K562 (cell line): Measurements from ENCODE around the gene ALG12. TPM values are rescaled to one million over a fixed set of nuclear protein-coding genes. Genes with fewer than 3 reads are reported as not detected.

Source experiments
- ATAC-seq: fragments of 200-7000 bp; cut with Tn5 transposase; 3 replicates; pipeline ENCODE4 v1.9.1; 2020; ENCODE audit warnings: moderate library complexity
- BruUV-seq: library from RNA; stranded (reverse); fragments of 400-500 nt; replicated peaks from 2 replicates; lab custom pipeline; 2021; lab: Mats Ljungman, UMichigan
- CTCF ChIA-PET: fragments of 300-600 bp; formaldehyde crosslinking; extraction: SDS; loops from one replicate; lab custom pipeline; 2021; ENCODE audit warnings: low intra/inter-chr PET ratio; lab: Yijun Ruan, JAX
- POLR2A ChIA-PET: fragments of 300-600, 350-650 bp; sonication (Branson Sonifier 250); formaldehyde crosslinking; extraction: SDS; loops from one replicate; lab custom pipeline; 2021; ENCODE audit warnings: antibody characterized with exemption, inconsistent platforms; lab: Yijun Ruan, JAX
- DNase-seq, 4 experiments: peaks; one replicate each; pipeline versions ENCODE4 v3.0.0 to v3.0.0-alpha.2; 2011 to 2018; ENCODE audit warnings: low spot score in 3 of 4, mixed read lengths in 3 of 4; ENCODE audit errors: extremely low read depth in 1 of 4
- FAIRE-seq: peaks from 2 replicates; lab custom pipeline; 2011; peaks lifted over from hg19 to GRCh38; lab: Jason Lieb, UNC
- H2AFZ ChIP-seq: 2 replicates; pipeline ENCODE4 v1.6.0; 2011; ENCODE audit warnings: low read depth, low read length, control low read depth, inconsistent platforms
- H3K27ac ChIP-seq: fragments of 200-600 bp; 3 replicates; pipeline ENCODE4 v1.8.0; 2011; ENCODE audit warnings: low read depth, mild to moderate bottlenecking, control low read depth, inconsistent platforms, low read length, moderate library complexity, mixed read lengths; ENCODE audit errors: extremely low read depth
- H3K27me3 ChIP-seq, 2 experiments: fragments of 300-600 bp in 1 of 2; 2 replicates in 1 of 2; 3 replicates in 1 of 2; pipeline versions ENCODE4 v1.6.0 to v1.8.0; 2011; ENCODE audit warnings: inconsistent platforms in 2 of 2, low read length in 2 of 2, mild to moderate bottlenecking in 1 of 2, mixed read lengths in 1 of 2, moderate library complexity in 1 of 2; ENCODE audit not compliant: control insufficient read depth in 2 of 2, insufficient read depth in 2 of 2
- H3K36me3 ChIP-seq: fragments of 300-600 bp; 3 replicates; pipeline ENCODE4 v1.8.0; 2011; ENCODE audit warnings: mild to moderate bottlenecking, low read length, inconsistent platforms; ENCODE audit not compliant: control insufficient read depth, insufficient read depth
- H3K4me1 ChIP-seq, 2 experiments: fragments of 200-600 bp in 1 of 2; replicated peaks in 1 of 2; 2 replicates in 1 of 2; 3 replicates in 1 of 2; pipeline versions ENCODE4 v1.5.1 to v1.8.0; 2011; ENCODE audit warnings: inconsistent platforms in 2 of 2, low read length in 2 of 2, mild to moderate bottlenecking in 1 of 2, mixed read lengths in 1 of 2, moderate library complexity in 1 of 2; ENCODE audit not compliant: control insufficient read depth in 2 of 2, insufficient read depth in 2 of 2
- H3K4me2 ChIP-seq: 2 replicates; pipeline ENCODE4 v1.6.1; 2011; ENCODE audit warnings: low read length, control low read depth, inconsistent platforms, mixed read lengths; ENCODE audit not compliant: insufficient read depth
- H3K4me3 ChIP-seq: fragments of 200-600 bp; sonication (generic), shearing (Covaris generic); 2 replicates; pipeline ENCODE4 v1.5.1; 2016; ENCODE audit warnings: control low read depth, inconsistent platforms
- H3K79me2 ChIP-seq: fragments of 200-600 bp; 3 replicates; pipeline ENCODE4 v1.8.0; 2011; ENCODE audit warnings: low read length, inconsistent platforms; ENCODE audit not compliant: control insufficient read depth, insufficient read depth
- H3K9ac ChIP-seq, 2 experiments: 2 replicates each; pipeline versions ENCODE4 v1.6.0 to v1.6.1; 2011; ENCODE audit warnings: low read depth in 2 of 2, low read length in 2 of 2, control low read depth in 1 of 2, inconsistent platforms in 1 of 2, mild to moderate bottlenecking in 1 of 2, mixed read lengths in 1 of 2; ENCODE audit not compliant: insufficient read depth in 1 of 2
- H3K9me1 ChIP-seq: one replicate; pipeline ENCODE4 v1.6.0; 2011; ENCODE audit warnings: inconsistent platforms, mild to moderate bottlenecking, low read length, moderate library complexity; ENCODE audit not compliant: control insufficient read depth, insufficient read depth
- H3K9me3 ChIP-seq: replicated peaks from 2 replicates; pipeline ENCODE4 v1.5.1; 2011; ENCODE audit warnings: low read depth, low read length, inconsistent platforms; ENCODE audit not compliant: control insufficient read depth, insufficient read depth
- H4K20me1 ChIP-seq: replicated peaks from 2 replicates; pipeline ENCODE4 v1.6.1; 2011; ENCODE audit warnings: low read length, inconsistent platforms, mixed read lengths; ENCODE audit not compliant: control insufficient read depth, insufficient read depth
- CREM ChIP-seq: IDR thresholded peaks from 2 replicates; pipeline ENCODE4 v1.6.1; 2014; ENCODE audit warnings: antibody characterized with exemption, low read depth
- LCOR ChIP-seq: sonication (generic); formaldehyde crosslinking; IDR thresholded peaks from 2 replicates; pipeline ENCODE4 v1.8.0; 2022; ENCODE audit warnings: mild to moderate bottlenecking, missing genetic modification reagents
- NEUROD1 ChIP-seq: fragments of 150-350 bp; IDR thresholded peaks from 2 replicates; pipeline ENCODE4 v1.6.1; 2014; ENCODE audit warnings: borderline replicate concordance, low read length, low read depth; ENCODE audit not compliant: partially characterized antibody
- OTX1 ChIP-seq: fragments of 450-650 bp; formaldehyde crosslinking; IDR thresholded peaks from 2 replicates; pipeline ENCODE4 v1.4.0; 2022; ENCODE audit warnings: mild to moderate bottlenecking
- RBM22 ChIP-seq: fragments of 200-400 bp; formaldehyde crosslinking; IDR thresholded peaks from 2 replicates; pipeline ENCODE4 v1.6.1; 2018; ENCODE audit warnings: low read length, low read depth; ENCODE audit not compliant: poor library complexity, severe bottlenecking
- ZNF175 ChIP-seq: fragments of 200-800 bp; sonication (Bioruptor generic); IDR thresholded peaks from 2 replicates; pipeline ENCODE4 v1.6.1; 2016; ENCODE audit warnings: low read depth, mild to moderate bottlenecking, missing genetic modification characterization, missing compliant biosample characterization
- ZNF511 ChIP-seq: sonication (generic); formaldehyde crosslinking; IDR thresholded peaks from 2 replicates; pipeline ENCODE4 v1.8.0; 2022; ENCODE audit warnings: mild to moderate bottlenecking, missing genetic modification reagents
- WGBS: fragments of 100-300 bp; shearing (Covaris generic); methylation state at CpG from one replicate; pipeline ENCODE4 v1.1.6; 2016; ENCODE audit warnings: low coverage, mixed read lengths; ENCODE audit not compliant: insufficient coverage; ENCODE audit errors: missing lambda C conversion rate; 5-methylcytosine and 5-hydroxymethylcytosine counted together
- in situ Hi-C: fragments of 300-500 bp; cut with MboI; formaldehyde crosslinking; loops from 4 replicates; pipeline ENCODE4 v1.15.0; 2018; ENCODE audit warnings: inconsistent platforms, mixed read lengths
- intact Hi-C: fragments of 100-400 bp; cut with micrococcal nuclease; formaldehyde crosslinking; loops from 2 replicates; pipeline ENCODE4 v1.14.2; 2022
- polyA plus RNA-seq, 8 experiments: library from polyadenylated mRNA; depleted of rRNA in 4 of 8; stranded (reverse) in 5 of 8; unstranded in 3 of 8; fragments of >200 nt; fragmentation: Nextera tagmentation in 2 of 8; fragmentation: Illumina TruSeq in 1 of 8; extraction: Ambion mirVana in 2 of 8; extraction: Trizol in 1 of 8; gene quantifications; 2 replicates each; pipeline versions ENCODE4 v1.2.1 to v1.2.3, GENCODE V29; 2011 to 2014; ENCODE audit warnings: inconsistent platforms in 1 of 8, missing spikeins in 1 of 8
- total RNA-seq, 7 experiments: library from RNA; depleted of rRNA in 6 of 7; stranded (reverse); fragments of >200 nt in 6 of 7; fragmentation: Illumina TruSeq in 2 of 7; extraction: Trizol in 2 of 7; gene quantifications; 2 replicates each; pipeline versions ENCODE4 v1.2.1 to v1.2.3, GENCODE V29; 2011 to 2021; ENCODE audit warnings: low replicate concordance in 1 of 7
- TF ChIP-seq, protein P1 (sequence below): fragments of 250-450 bp; sonication (Bioruptor Pico); IDR thresholded peaks from 2 replicates; pipeline ENCODE4 v1.5.0; 2022; ENCODE audit warnings: mild to moderate bottlenecking

Gene ALG12
- total and polyA plus RNA-seq, 9 of the 15 experiments (the other 6 are each of a cell fraction or from before 2014, with no cell fraction given): 0.20 to 8.5 (median 3.4) TPM

DNA sequence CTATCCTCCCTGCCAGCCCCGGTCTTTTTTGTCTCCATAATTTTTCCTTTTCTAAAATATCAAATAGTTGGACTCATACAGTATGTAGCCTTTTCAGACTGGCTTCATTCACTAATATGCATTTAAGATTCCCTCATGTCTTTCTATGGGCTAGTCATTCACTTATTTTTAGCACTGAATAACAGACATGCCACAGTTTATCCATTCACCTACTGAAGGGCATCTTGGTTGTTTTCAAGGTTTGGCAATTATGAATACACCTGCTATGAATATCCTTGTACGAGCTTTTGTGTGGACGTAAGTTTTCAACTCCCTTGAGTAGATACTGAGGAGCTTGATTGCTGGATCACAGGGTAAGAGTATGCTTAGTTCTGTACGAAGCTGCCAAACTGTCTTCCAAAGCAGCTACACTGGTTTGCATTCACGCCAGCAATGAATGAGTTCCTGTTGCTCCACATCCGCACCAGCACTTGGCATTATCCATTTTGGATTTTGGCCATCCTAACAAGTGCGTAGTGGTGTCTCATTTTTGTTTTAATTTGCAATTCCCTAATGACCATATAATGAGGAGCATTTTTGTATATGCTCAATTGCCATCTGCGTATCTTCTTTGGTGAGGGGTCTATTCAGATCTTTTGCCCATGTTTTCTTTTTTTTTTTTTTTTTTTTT lies 21.1 kb downstream of the ALG12 start:
- ATAC-seq (no peak), DNase-seq (no peak), FAIRE-seq (no peak)
- CTCF ChIA-PET: no interaction called here
- H3K9ac ChIP-seq: no peak overlapping the region
- TF ChIP-seq CREM (no peak), OTX1 (CRISPR knock-in tag) (no peak), ZNF511 (CRISPR knock-in tag) (no peak), LCOR (no peak), ZNF175 (CRISPR knock-in tag) (no peak), RBM22 (no peak), NEUROD1 (no peak)
- TF ChIP-seq, protein P1, sequence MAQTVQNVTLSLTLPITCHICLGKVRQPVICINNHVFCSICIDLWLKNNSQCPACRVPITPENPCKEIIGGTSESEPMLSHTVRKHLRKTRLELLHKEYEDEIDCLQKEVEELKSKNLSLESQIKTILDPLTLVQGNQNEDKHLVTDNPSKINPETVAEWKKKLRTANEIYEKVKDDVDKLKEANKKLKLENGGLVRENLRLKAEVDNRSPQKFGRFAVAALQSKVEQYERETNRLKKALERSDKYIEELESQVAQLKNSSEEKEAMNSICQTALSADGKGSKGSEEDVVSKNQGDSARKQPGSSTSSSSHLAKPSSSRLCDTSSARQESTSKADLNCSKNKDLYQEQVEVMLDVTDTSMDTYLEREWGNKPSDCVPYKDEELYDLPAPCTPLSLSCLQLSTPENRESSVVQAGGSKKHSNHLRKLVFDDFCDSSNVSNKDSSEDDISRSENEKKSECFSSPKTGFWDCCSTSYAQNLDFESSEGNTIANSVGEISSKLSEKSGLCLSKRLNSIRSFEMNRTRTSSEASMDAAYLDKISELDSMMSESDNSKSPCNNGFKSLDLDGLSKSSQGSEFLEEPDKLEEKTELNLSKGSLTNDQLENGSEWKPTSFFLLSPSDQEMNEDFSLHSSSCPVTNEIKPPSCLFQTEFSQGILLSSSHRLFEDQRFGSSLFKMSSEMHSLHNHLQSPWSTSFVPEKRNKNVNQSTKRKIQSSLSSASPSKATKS (CRISPR knock-in tag): no peak
- WGBS: 89% methylated on average over 7 of the region's 8 CpGs
- H3K4me1 ChIP-seq: peaks cover 3 to 4% of the 10 kb centered on the region in 2 experiments; a peak in 3 of 5 replicates
- no peaks in the 10 kb centered on the region for H3K27me3 ChIP-seq
- no peaks in the 10 kb centered on the region for H4K20me1 ChIP-seq
- intact Hi-C loops: no loop called here
- 0 out of 2 replicates have a peak, but pooled peaks cover 4% of the 10 kb centered on the region for H3K9me3 ChIP-seq
- no peaks in the 10 kb centered on the region; the same call in 2 of the 3 replicates for H3K36me3 ChIP-seq
- no peaks in the 10 kb centered on the region for H3K79me2 ChIP-seq
- no peak overlapping the region for H3K4me3 ChIP-seq
- in situ Hi-C loops: no loop called here
- no TSS peak for BruUV-seq
- H3K9me1 ChIP-seq: no peaks in the 10 kb centered on the region
- POLR2A ChIA-PET: no interaction called here
- no peak overlapping the region for H2AFZ ChIP-seq
- no peak overlapping the region for H3K27ac ChIP-seq
- no peak overlapping the region for H3K4me2 ChIP-seq
